ENCODE measurements around the gene TGM4.

GRCh38 chr3:44929782-44930181 lies 55.4 kb downstream of the TGM4 start:
- TF ChIP-seq, protein P1, sequence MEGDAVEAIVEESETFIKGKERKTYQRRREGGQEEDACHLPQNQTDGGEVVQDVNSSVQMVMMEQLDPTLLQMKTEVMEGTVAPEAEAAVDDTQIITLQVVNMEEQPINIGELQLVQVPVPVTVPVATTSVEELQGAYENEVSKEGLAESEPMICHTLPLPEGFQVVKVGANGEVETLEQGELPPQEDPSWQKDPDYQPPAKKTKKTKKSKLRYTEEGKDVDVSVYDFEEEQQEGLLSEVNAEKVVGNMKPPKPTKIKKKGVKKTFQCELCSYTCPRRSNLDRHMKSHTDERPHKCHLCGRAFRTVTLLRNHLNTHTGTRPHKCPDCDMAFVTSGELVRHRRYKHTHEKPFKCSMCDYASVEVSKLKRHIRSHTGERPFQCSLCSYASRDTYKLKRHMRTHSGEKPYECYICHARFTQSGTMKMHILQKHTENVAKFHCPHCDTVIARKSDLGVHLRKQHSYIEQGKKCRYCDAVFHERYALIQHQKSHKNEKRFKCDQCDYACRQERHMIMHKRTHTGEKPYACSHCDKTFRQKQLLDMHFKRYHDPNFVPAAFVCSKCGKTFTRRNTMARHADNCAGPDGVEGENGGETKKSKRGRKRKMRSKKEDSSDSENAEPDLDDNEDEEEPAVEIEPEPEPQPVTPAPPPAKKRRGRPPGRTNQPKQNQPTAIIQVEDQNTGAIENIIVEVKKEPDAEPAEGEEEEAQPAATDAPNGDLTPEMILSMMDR (IDR thresholded peaks at IDR 0.05) = no peak
- TF ChIP-seq POLR2A (IDR thresholded peaks at IDR 0.05) = no peak

All from testis (tissue), 2 donors.